ENCODE results near the gene CHRD.

CHRD gene

GRCh38 chr3:184387174-184387714 lies 7.4 kb downstream of the CHRD start:
- FAIRE-seq (no peak), DNase-seq (ENCODE audit: insufficient read length, low spot score) (no peak)
- TF ChIP-seq POLR2A (IDR thresholded peaks at IDR 0.05; ENCODE audit: low read depth, low read length) (no peak), POU2F2 (IDR thresholded peaks at IDR 0.05; ENCODE audit: low read depth, low read length) (no peak), SPI1 (IDR thresholded peaks at IDR 0.05; ENCODE audit: low read depth, low read length) (no peak), POLR2AphosphoS5 (IDR thresholded peaks at IDR 0.05; ENCODE audit: low read depth, low read length) (no peak), PAX5 (IDR thresholded peaks at IDR 0.05; ENCODE audit: insufficient read depth, low read length, severe bottlenecking) (no peak), TAF1 (IDR thresholded peaks at IDR 0.05; ENCODE audit: low read depth, low read length) (no peak)

- DNase-seq (ENCODE audit: insufficient read length, low spot score): no peak
- no peak for FAIRE-seq
- no peak for TF ChIP-seq SPI1 (IDR thresholded peaks at IDR 0.05; ENCODE audit: low read depth, low read length)
- no peak for TF ChIP-seq POLR2A (IDR thresholded peaks at IDR 0.05; ENCODE audit: low read depth, low read length)
These were observed 8.5 kb downstream of the CHRD start for GRCh38 chr3:184388164-184388935.

- FAIRE-seq: no peak
- TF ChIP-seq POLR2AphosphoS5 (IDR thresholded peaks at IDR 0.05; ENCODE audit: low read depth, low read length) (no peak), PAX5 (IDR thresholded peaks at IDR 0.05; ENCODE audit: insufficient read depth, low read length, severe bottlenecking) (no peak), POU2F2 (IDR thresholded peaks at IDR 0.05; ENCODE audit: low read depth, low read length) (no peak), POLR2A (IDR thresholded peaks at IDR 0.05; ENCODE audit: low read depth, low read length) (no peak), SPI1 (IDR thresholded peaks at IDR 0.05; ENCODE audit: low read depth, low read length) (no peak), TAF1 (IDR thresholded peaks at IDR 0.05; ENCODE audit: low read depth, low read length) (no peak)
These were observed 9.0 kb downstream of the CHRD start for GRCh38 chr3:184388936-184389230.

GRCh38 chr3:184389384-184389783 lies 9.5 kb downstream of the CHRD start:
- FAIRE-seq: no peak
- TF ChIP-seq POLR2A (IDR thresholded peaks at IDR 0.05; ENCODE audit: low read depth, low read length) (no peak), POLR2AphosphoS5 (IDR thresholded peaks at IDR 0.05; ENCODE audit: low read depth, low read length) (no peak), TAF1 (IDR thresholded peaks at IDR 0.05; ENCODE audit: low read depth, low read length) (no peak), SPI1 (IDR thresholded peaks at IDR 0.05; ENCODE audit: low read depth, low read length) (no peak), PAX5 (IDR thresholded peaks at IDR 0.05; ENCODE audit: insufficient read depth, low read length, severe bottlenecking) (no peak), POU2F2 (IDR thresholded peaks at IDR 0.05; ENCODE audit: low read depth, low read length) (no peak)
- DNase-seq (ENCODE audit: insufficient read length, low spot score): no peak

More at GRCh38 chr3:184388936-184389230, 9.0 kb downstream of the CHRD start:
- DNase-seq (ENCODE audit: insufficient read length, low spot score): no peak

GRCh38 chr3:184389935-184390528 lies 10.2 kb downstream of the CHRD start:
- FAIRE-seq: no peak
- DNase-seq (ENCODE audit: insufficient read length, low spot score): no peak
- TF ChIP-seq POLR2AphosphoS5 (IDR thresholded peaks at IDR 0.05; ENCODE audit: low read depth, low read length): no peak
- TF ChIP-seq POLR2A (IDR thresholded peaks at IDR 0.05; ENCODE audit: low read depth, low read length): no peak
- TF ChIP-seq POU2F2 (IDR thresholded peaks at IDR 0.05; ENCODE audit: low read depth, low read length): no peak
- TF ChIP-seq TAF1 (IDR thresholded peaks at IDR 0.05; ENCODE audit: low read depth, low read length): no peak
- TF ChIP-seq PAX5 (IDR thresholded peaks at IDR 0.05; ENCODE audit: insufficient read depth, low read length, severe bottlenecking): no peak
- no peak for TF ChIP-seq SPI1 (IDR thresholded peaks at IDR 0.05; ENCODE audit: low read depth, low read length)

GRCh38 chr3:184391266-184391665 lies 11.4 kb downstream of the CHRD start:
- DNase-seq (ENCODE audit: insufficient read length, low spot score) (no peak), FAIRE-seq (no peak)
- no peak for TF ChIP-seq PAX5 (IDR thresholded peaks at IDR 0.05; ENCODE audit: insufficient read depth, low read length, severe bottlenecking)

GRCh38 chr3:184395320-184395660 lies 15.4 kb downstream of the CHRD start:
- DNase-seq (ENCODE audit: insufficient read length, low spot score) (no peak), FAIRE-seq (no peak)
- TF ChIP-seq POU2F2 (IDR thresholded peaks at IDR 0.05; ENCODE audit: low read depth, low read length) (no peak), SPI1 (IDR thresholded peaks at IDR 0.05; ENCODE audit: low read depth, low read length) (no peak), TAF1 (IDR thresholded peaks at IDR 0.05; ENCODE audit: low read depth, low read length) (no peak)

GRCh38 chr3:184399410-184399809 lies 19.6 kb downstream of the CHRD start:
- TF ChIP-seq POLR2A (IDR thresholded peaks at IDR 0.05; ENCODE audit: low read depth, low read length) (no peak), TAF1 (IDR thresholded peaks at IDR 0.05; ENCODE audit: low read depth, low read length) (no peak), PAX5 (IDR thresholded peaks at IDR 0.05; ENCODE audit: insufficient read depth, low read length, severe bottlenecking) (no peak), POLR2AphosphoS5 (IDR thresholded peaks at IDR 0.05; ENCODE audit: low read depth, low read length) (no peak), POU2F2 (IDR thresholded peaks at IDR 0.05; ENCODE audit: low read depth, low read length) (no peak), SPI1 (IDR thresholded peaks at IDR 0.05; ENCODE audit: low read depth, low read length) (no peak)
- FAIRE-seq (no peak), DNase-seq (ENCODE audit: insufficient read length, low spot score) (no peak)

GRCh38 chr3:184405075-184406030 lies 25.5 kb downstream of the CHRD start:
- no peak for DNase-seq (ENCODE audit: insufficient read length, low spot score)
- no peak for FAIRE-seq
- no peak for TF ChIP-seq TAF1 (IDR thresholded peaks at IDR 0.05; ENCODE audit: low read depth, low read length)
